Epithelial cell of proximal tubule (primary cell): ENCODE measurements around the gene DDX28. TPM values are rescaled to one million over a fixed set of nuclear protein-coding genes. Genes with fewer than 3 reads are reported as not detected.
A peak's percentile ranks its signal among the peaks of the same experiment; 100 is the strongest.

Experiments
- DNase-seq: peaks from one replicate; pipeline ENCODE4 v3.0.0-alpha.2; 2011; ENCODE audit warnings: low read depth
- H3K4me3 ChIP-seq: 2 replicates; pipeline ENCODE4 v1.5.1; 2011; ENCODE audit warnings: low read depth, mild to moderate bottlenecking, low read length
- total RNA-seq: library from RNA; depleted of rRNA; stranded (reverse); fragments of >200 nt; gene quantifications from 2 replicates; pipeline ENCODE4 v1.2.3, GENCODE V29; 2015
- TF ChIP-seq, protein P1 (sequence below): conservative IDR thresholded peaks from 2 replicates; pipeline ENCODE4 v1.5.1; 2012; ENCODE audit warnings: low read depth, mild to moderate bottlenecking, low read length

DDX28 gene
- total RNA-seq, 1 donor from 2014 or later = 5.3 TPM

DNA sequence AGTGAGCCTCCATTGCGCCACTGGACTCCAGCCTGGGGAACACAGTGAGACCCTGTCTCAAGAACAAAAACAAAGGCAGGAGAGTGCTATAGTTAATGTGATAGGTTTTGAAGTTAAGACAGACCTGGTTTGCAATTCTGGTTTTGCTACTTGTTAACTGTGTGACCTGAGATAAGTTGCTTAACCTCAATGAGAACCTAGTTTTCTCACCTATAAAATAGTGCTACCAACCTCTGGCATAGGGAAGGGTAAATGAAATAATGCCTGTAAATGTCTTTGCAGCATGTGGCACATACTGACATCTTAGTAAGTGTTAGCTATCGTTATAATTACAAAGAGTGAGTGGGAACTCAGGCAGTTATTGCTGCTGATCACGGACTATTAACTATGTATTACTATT, 32.4 kb upstream of the DDX28 start:
- DNase-seq = no peak
- H3K4me3 ChIP-seq = no peak overlapping the region
- TF ChIP-seq, protein P1, sequence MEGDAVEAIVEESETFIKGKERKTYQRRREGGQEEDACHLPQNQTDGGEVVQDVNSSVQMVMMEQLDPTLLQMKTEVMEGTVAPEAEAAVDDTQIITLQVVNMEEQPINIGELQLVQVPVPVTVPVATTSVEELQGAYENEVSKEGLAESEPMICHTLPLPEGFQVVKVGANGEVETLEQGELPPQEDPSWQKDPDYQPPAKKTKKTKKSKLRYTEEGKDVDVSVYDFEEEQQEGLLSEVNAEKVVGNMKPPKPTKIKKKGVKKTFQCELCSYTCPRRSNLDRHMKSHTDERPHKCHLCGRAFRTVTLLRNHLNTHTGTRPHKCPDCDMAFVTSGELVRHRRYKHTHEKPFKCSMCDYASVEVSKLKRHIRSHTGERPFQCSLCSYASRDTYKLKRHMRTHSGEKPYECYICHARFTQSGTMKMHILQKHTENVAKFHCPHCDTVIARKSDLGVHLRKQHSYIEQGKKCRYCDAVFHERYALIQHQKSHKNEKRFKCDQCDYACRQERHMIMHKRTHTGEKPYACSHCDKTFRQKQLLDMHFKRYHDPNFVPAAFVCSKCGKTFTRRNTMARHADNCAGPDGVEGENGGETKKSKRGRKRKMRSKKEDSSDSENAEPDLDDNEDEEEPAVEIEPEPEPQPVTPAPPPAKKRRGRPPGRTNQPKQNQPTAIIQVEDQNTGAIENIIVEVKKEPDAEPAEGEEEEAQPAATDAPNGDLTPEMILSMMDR = no peak

DNA sequence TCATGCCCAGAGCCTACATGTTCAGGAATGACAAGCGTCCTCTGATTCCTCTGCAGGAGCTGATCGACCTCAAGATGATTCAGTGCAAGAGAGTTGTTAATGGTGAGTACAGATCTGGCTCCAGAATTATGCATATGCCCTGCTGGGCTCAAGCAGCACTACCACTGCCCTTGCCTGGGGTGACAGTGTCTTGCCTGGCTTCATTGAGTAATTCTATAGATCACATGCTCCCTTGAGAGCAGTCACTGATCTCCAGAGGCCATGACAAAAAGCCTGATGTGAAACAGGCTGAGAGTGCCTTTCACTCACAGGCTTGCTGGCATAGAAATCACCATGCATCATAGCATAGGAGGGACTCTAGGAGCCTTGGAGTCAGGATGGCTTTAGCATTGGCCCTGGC, 26.4 kb upstream of the DDX28 start:
- no peak overlapping the region for H3K4me3 ChIP-seq
- TF ChIP-seq, protein P1 = no peak

DNA sequence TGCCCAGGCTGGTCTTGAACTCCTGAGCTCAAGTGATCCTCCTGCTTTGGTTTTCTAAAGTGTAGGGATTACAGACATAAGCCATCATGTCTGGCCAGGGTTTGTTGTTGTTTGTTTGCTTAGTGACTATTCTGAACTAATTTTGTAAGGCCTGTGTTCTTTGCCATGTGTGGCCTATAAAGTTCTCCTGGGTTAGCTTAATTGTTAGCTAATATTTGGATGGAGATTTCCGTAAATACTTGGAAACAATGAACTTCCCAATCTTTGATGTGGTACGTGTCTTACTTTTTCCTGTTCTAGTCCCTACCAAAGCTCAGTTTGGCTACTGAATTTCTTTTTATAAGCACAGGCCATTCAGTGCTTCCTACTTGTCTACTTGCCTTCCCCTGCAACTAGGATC, 25.0 kb upstream of the DDX28 start:
- no peak for DNase-seq
- TF ChIP-seq, protein P1 = no peak

More for the DNA sequence above, 26.4 kb upstream of the DDX28 start:
- no peak for DNase-seq

DNA sequence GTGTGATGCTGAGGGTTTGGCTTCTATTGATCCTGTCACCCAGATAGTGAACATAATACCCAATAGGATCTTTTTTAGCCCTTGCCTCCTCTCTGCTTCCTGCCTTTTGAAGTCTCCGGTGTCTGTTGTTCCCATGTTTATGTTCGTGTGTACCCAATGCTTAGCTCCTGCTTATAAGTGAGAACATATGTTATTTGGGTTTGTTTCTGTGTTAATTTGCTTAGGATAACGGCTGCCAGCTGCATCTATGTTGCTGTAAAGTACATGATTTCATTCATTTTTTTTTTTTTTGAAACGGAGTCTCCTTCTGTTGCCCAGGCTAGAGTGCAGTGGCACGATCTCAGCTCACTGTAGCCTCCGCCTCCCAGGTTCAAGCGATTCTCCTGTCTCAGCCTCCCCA, 23.1 kb upstream of the DDX28 start:
- no peak for DNase-seq
- TF ChIP-seq, protein P1 = no peak
- no peak overlapping the region for H3K4me3 ChIP-seq

More for the DNA sequence above, 25.0 kb upstream of the DDX28 start:
- H3K4me3 ChIP-seq = no peak overlapping the region

GRCh38 chr16:68041783-68042182, 18.8 kb upstream of the DDX28 start:
- DNase-seq = no peak
- TF ChIP-seq, protein P1 = no peak
- no peak overlapping the region for H3K4me3 ChIP-seq

DNA sequence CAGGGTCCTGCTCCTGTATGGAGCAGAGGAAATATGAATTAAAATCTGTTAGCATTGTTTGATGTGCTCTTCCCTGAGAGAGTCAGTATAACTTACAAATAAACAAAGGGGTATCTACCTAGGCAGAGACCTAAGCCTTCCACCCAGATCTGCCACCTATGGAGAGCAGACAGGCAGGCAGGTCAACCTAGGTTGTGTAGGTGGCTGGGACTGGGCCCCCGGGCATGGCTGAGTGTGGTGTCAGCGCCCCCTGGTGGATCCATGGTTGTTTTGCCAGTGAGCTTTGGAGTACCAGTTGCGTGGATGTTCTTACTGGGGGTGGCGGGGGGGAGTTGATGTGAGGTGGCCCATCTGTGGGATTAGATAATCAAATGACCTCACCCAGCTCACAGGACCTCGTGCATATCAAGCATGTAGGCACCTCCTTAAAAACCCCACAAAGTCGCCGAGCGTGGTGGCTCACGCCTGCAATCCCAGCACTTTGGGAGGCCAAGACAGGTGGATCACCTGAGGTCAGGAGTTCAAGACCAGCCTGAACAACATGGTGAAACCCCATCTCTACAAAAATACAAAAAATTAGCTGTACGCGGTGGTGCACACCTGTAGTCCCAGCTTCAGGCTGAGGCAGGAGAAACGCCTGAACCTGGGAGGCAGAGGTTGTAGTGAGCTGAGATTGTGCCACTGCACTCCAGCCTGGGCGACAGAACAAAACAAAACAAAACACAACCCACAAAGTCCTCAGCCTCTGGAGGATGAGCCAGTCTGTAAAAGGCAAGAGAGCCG, 17.7 kb upstream of the DDX28 start:
- DNase-seq = no peak
- H3K4me3 ChIP-seq = no peak overlapping the region
- TF ChIP-seq, protein P1 = peak; percentile 86
